Brain microvascular endothelial cell (primary cell): ENCODE data around the gene CNEP1R1.

Source experiments
- DNase-seq: peaks from one replicate; pipeline ENCODE4 v3.0.0-alpha.2; 2020
- H3K27ac ChIP-seq: fragments of 250-450 bp; sonication (Bioruptor Pico); 2 replicates; pipeline ENCODE4 v1.5.1; 2020; ENCODE audit warnings: mild to moderate bottlenecking, moderate library complexity
- H3K27me3 ChIP-seq: fragments of 250-450 bp; sonication (Bioruptor Pico); replicated peaks from 2 replicates; pipeline ENCODE4 v1.5.1; 2020; ENCODE audit warnings: mild to moderate bottlenecking
- H3K36me3 ChIP-seq: fragments of 250-450 bp; sonication (Bioruptor Pico); replicated peaks from 2 replicates; pipeline ENCODE4 v1.5.1; 2020; ENCODE audit warnings: mild to moderate bottlenecking
- H3K4me3 ChIP-seq: 2 replicates; pipeline ENCODE4 v1.5.1; 2011; ENCODE audit warnings: low read depth, mild to moderate bottlenecking, control low read depth, low read length, moderate library complexity
- in situ Hi-C: cut with HindIII; loops from 2 replicates; pipeline ENCODE4 v1.10.0; 2017; ENCODE audit warnings: low sequenced_read_pairs, low pct_ligation_motif_present
- TF ChIP-seq, protein P1 (sequence below): IDR thresholded peaks from 2 replicates; pipeline ENCODE4 v1.5.1; 2011; ENCODE audit warnings: low read depth, mild to moderate bottlenecking, moderate library complexity, low read length, control low read depth, inconsistent platforms; ENCODE audit errors: missing control alignments

CNEP1R1 gene

DNA sequence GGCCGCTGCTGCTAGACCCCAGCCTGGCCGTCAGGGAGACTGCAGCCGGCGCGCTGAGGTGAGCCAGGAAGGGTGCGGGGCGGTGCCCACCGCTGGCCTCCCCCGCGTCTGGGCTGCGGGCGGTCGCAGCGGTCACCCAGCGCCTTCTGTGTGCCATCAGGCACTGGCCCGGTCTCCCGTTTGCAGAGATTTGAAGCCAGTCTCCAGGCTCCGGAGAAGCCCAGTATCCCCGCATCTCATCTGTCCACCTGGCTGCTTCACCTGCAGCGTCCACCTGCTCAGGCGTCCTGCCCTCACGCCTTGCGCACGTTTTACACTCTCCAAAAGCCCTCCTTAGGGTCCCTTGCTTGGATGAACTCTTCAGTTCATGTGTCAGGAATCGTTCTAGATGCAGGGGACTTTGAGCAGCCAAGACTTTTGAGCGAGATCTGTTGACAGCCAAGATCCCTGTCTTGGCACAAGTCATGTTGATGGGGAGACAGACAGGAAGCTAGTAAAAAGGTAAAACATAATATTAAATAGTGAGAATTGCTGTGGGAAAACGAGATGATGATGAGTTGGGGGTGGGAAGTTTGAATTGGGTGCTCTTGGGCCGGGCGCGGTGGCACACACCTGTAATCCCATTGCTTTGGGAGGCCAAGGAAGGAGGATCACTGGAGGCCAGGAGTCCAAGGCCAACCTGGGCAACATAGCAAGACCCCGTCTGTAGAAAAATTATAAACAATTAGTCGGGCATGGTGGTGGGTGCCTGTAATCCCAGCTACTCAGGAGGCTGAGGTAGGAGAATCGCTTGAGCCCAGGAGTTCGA, 41.7 kb downstream of the CNEP1R1 start:
- H3K36me3 ChIP-seq = peaks cover 16% of the 10 kb centered on the region
- TF ChIP-seq, protein P1, sequence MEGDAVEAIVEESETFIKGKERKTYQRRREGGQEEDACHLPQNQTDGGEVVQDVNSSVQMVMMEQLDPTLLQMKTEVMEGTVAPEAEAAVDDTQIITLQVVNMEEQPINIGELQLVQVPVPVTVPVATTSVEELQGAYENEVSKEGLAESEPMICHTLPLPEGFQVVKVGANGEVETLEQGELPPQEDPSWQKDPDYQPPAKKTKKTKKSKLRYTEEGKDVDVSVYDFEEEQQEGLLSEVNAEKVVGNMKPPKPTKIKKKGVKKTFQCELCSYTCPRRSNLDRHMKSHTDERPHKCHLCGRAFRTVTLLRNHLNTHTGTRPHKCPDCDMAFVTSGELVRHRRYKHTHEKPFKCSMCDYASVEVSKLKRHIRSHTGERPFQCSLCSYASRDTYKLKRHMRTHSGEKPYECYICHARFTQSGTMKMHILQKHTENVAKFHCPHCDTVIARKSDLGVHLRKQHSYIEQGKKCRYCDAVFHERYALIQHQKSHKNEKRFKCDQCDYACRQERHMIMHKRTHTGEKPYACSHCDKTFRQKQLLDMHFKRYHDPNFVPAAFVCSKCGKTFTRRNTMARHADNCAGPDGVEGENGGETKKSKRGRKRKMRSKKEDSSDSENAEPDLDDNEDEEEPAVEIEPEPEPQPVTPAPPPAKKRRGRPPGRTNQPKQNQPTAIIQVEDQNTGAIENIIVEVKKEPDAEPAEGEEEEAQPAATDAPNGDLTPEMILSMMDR = no peak
- H3K27ac ChIP-seq = peak overlapping the region; percentile 73
- no peaks in the 10 kb centered on the region for H3K27me3 ChIP-seq
- H3K4me3 ChIP-seq = peak overlapping the region; percentile 91
- DNase-seq = no peak
- in situ Hi-C loops = no loop called here

DNA sequence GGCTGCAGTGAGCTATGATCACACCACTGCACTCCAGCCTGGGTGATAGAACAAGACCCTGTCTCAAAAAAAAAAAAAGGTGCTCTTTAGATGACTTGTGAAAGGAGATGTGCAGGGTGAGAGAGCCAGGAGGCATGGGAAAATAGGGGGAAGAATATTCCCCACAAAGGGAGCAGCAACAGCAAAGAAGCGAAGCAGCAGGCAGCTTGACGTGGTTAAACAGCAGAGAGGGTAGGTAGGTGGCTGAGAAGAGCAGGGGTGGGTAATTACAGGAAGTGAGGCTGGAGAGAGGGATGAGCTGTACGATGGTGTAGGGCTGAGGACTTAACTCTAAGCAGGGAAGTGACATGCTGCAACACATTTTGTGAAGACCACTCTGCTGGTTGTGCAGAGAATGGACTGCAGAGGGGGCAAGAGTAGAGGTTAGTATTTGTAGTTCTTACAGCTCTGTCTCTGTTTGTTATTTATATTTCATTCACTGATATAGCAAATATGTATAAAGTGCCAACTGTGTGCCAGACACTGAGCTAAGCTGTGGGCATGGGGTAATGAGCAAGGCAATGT, 42.3 kb downstream of the CNEP1R1 start:
- Histone ChIP-seq H3K27me3 (no peaks in the 10 kb centered on the region), H3K4me3 (peak overlapping the region; percentile 91), H3K27ac (peak overlapping the region; percentile 38), H3K36me3 (peaks cover 16% of the 10 kb centered on the region)
- DNase-seq = peak; percentile 60
- in situ Hi-C loops = no loop called here
- TF ChIP-seq, protein P1 = peak; percentile 77

DNA sequence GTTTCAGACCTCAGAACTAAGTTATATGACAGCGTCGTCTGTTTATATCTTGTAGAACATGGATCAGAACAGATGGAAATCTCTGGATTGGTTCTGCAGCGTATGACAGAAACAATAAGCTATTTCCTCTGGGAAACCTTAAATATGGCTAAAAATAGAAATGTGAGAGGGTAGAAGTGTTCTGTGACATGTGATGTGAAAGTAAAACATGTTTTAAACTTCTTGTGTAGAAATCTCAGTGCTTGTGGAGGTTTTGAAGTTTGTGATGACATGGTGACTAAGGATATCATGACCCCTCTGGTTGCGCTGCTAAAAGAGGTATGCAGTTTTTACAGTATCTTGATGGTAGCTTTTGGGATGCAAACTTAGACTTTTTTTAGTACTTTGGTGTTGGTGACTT, 43.5 kb downstream of the CNEP1R1 start:
- no peaks in the 10 kb centered on the region for H3K27me3 ChIP-seq
- TF ChIP-seq, protein P1 = no peak
- no peak overlapping the region for H3K4me3 ChIP-seq
- H3K36me3 ChIP-seq = peaks cover 16% of the 10 kb centered on the region
- in situ Hi-C loops = no loop called here
- H3K27ac ChIP-seq = peak overlapping the region; percentile 38
- DNase-seq = peak; percentile 62

DNA sequence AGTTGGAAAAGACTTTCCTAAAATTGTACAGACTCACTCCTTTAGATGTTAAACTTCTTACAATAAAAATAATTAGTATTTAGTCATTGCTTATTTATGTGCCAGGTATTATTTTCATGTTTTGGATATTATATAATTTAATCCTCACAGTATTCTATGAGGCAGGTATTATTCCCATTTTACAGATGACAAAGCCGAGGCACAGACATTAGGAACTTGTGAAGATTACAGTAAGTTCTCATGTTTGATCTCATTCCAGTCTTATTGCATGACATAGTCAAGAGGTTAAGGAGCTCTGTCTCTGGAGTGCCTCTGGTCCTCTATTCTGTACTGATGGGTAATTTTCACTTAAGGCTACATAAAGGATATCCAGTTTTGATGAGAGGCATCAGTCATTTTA, 44.0 kb downstream of the CNEP1R1 start:
- Histone ChIP-seq H3K36me3 (peaks cover 16% of the 10 kb centered on the region), H3K27me3 (no peaks in the 10 kb centered on the region), H3K27ac (no peak overlapping the region), H3K4me3 (no peak overlapping the region)
- DNase-seq = no peak
- in situ Hi-C loops = no loop called here
- TF ChIP-seq, protein P1 = no peak

DNA sequence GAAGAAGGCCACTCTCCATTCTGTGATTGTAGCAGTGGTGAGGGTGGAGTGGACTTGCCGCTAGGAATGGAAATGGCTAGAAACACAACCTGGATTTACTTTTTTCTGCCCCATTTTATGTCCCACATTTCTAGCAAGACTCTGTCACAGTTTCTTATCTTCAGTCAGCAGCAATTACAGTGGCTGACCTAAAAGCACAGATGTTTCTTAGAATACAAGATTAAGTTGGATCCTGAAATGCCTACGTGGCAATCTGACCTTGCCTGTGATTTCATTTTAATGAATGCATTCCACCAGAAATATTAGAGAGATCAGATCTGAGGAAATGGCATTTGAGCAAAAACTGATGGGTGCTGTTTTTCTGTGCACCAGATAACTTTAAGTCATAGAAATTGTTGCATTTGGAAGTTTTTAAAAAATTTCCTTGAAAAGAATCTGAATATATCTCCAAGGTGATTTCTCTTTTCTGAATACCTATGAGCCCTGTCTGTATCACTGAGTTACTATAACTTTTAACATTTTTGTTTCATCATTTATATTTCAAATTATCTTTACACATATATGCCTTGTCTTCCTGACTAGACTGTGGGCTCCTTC, 46.1 kb downstream of the CNEP1R1 start:
- TF ChIP-seq, protein P1 = no peak
- no peak for DNase-seq
- in situ Hi-C loops = no loop called here

More for the DNA sequence above, 46.1 kb downstream of the CNEP1R1 start:
- peaks cover 18% of the 10 kb centered on the region for H3K36me3 ChIP-seq
- H3K27me3 ChIP-seq = no peaks in the 10 kb centered on the region
- no peak overlapping the region for H3K27ac ChIP-seq
- no peak overlapping the region for H3K4me3 ChIP-seq
